Left ventricle myocardium inferior (tissue), 1 donor: ENCODE measurements around the gene KIRREL3. TPM values are rescaled to one million over a fixed set of nuclear protein-coding genes. Genes with fewer than 3 reads are reported as not detected.

Experiments
- DNase-seq: peaks from one replicate; pipeline ENCODE4 v3.0.0-alpha.2; 2020
- H3K27ac ChIP-seq: fragments of 200-600 bp; replicated peaks from 2 replicates; pipeline ENCODE4 v1.8.0; 2021
- H3K27me3 ChIP-seq: fragments of 200-600 bp; 2 replicates; pipeline ENCODE4 v1.8.0; 2021; ENCODE audit warnings: low read depth
- H3K36me3 ChIP-seq: fragments of 200-600 bp; 2 replicates; pipeline ENCODE4 v1.8.0; 2021
- H3K4me1 ChIP-seq: fragments of 200-600 bp; 2 replicates; pipeline ENCODE4 v1.8.0; 2021
- H3K4me3 ChIP-seq: fragments of 200-600 bp; 2 replicates; pipeline ENCODE4 v1.8.0; 2021; ENCODE audit warnings: mild to moderate bottlenecking, moderate library complexity
- H3K9me3 ChIP-seq: fragments of 200-600 bp; replicated peaks from 2 replicates; pipeline ENCODE4 v1.8.0; 2021
- CTCF ChIP-seq: fragments of 200-600 bp; IDR thresholded peaks from 2 replicates; pipeline ENCODE4 v1.8.0; 2021; ENCODE audit warnings: antibody characterized with exemption, mild to moderate bottlenecking, borderline replicate concordance
- intact Hi-C: fragments of 100-400 bp; cut with micrococcal nuclease; formaldehyde crosslinking; loops from one replicate; pipeline ENCODE4 v1.11.0; 2022
- total RNA-seq: library from RNA; stranded (reverse); fragmentation: NEBNext Ultra II Directional; extraction: Animal tissue kit (Norgen Biotek cat#: 25700); gene quantifications from one replicate; pipeline ENCODE4 v1.2.1, GENCODE V29; 2021
- donor health status: DM: no; HTN: yes; CAD: no; lungs with severe emphysema.

The KIRREL3 gene
- total RNA-seq, 1 donor from 2014 or later, result 0.74 TPM

GRCh38 chr11:126669416-126669815 lies 331.2 kb downstream of the KIRREL3 start:
- Histone ChIP-seq H3K4me1 (no peaks in the 10 kb centered on the region), H3K4me3 (no peak overlapping the region), H3K9me3 (no peaks in the 10 kb centered on the region), H3K36me3 (no peaks in the 10 kb centered on the region), H3K27ac (no peak overlapping the region), H3K27me3 (peaks cover 61% of the 10 kb centered on the region)
- TF ChIP-seq CTCF, result no peak
- DNase-seq, result no peak
- intact Hi-C loops, result no loop called here

DNA sequence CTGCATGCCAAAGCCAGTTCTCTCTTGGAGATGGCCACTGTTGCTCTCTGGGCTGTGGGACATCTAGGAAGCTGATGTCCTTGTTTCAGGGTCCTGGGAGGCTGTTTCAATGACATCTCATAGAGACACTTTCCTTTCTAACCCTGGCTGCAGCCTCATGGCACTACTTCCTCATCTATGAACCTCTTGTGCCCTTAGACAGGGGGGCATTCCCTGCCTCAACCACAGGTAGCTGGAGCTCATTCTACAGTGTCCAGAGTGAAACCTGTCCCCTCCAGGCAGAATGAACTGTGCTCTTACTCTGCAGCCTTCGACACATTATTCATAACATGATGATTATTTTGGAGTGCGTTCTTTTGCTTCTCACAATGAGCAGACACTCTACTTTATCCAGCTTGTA lies 335.9 kb downstream of the KIRREL3 start:
- no peak for TF ChIP-seq CTCF
- peaks cover 58% of the 10 kb centered on the region for H3K27me3 ChIP-seq
- no peak overlapping the region for H3K27ac ChIP-seq
- H3K36me3 ChIP-seq, result no peaks in the 10 kb centered on the region
- H3K4me3 ChIP-seq, result no peak overlapping the region
- no peaks in the 10 kb centered on the region for H3K4me1 ChIP-seq
- no peaks in the 10 kb centered on the region for H3K9me3 ChIP-seq
- DNase-seq, result no peak
- intact Hi-C loops, result no loop called here

- no peaks in the 10 kb centered on the region for H3K36me3 ChIP-seq
- peaks cover 58% of the 10 kb centered on the region for H3K27me3 ChIP-seq
- DNase-seq, result no peak
- intact Hi-C loops, result no loop called here
- H3K4me3 ChIP-seq, result no peak overlapping the region
- no peak for TF ChIP-seq CTCF
- no peaks in the 10 kb centered on the region for H3K9me3 ChIP-seq
- H3K27ac ChIP-seq, result no peak overlapping the region
- H3K4me1 ChIP-seq, result no peaks in the 10 kb centered on the region
These were observed 336.6 kb downstream of the KIRREL3 start for GRCh38 chr11:126663749-126664592.

GRCh38 chr11:126662035-126662790 lies 338.4 kb downstream of the KIRREL3 start:
- Histone ChIP-seq H3K4me3 (no peak overlapping the region), H3K9me3 (no peaks in the 10 kb centered on the region), H3K27ac (no peak overlapping the region), H3K36me3 (no peaks in the 10 kb centered on the region), H3K4me1 (no peaks in the 10 kb centered on the region), H3K27me3 (peaks cover 53% of the 10 kb centered on the region)
- no peak for DNase-seq
- TF ChIP-seq CTCF, result no peak
- intact Hi-C loops, result no loop called here

DNA sequence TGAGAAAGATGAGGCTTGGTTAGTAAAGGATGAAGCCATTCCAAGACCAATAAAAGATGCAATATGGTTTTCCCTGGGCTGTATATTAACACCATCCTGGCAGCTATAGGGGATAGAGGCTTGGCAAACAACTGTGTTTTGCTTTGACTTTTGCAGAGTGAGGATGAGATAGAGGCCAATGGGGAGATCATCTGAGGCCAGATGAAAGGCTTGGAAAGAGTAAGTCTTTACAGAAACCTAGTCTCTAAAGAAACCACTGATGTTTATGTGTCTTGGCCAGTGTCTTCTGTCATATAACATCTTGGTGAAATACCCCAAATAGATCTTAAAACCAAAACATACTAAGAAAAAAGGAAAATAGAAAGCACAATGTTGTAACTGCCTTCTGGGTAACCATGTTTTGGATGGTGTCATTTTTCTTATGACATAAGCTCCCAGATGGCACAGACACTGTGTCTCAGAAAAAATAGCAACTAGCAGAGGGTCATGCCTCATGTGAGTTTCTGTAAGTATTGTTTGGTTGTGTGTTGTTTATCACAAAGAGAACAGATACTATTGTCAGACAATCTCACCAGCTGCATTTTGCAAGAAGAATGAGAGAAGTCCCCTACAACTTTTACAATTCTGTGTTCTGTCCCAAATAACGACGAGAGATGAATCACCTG lies 339.7 kb downstream of the KIRREL3 start:
- Histone ChIP-seq H3K9me3 (no peaks in the 10 kb centered on the region), H3K4me1 (no peaks in the 10 kb centered on the region), H3K36me3 (no peaks in the 10 kb centered on the region), H3K27ac (no peak overlapping the region), H3K4me3 (no peak overlapping the region), H3K27me3 (peaks cover 47% of the 10 kb centered on the region)
- TF ChIP-seq CTCF, result no peak
- intact Hi-C loops, result no loop called here
- no peak for DNase-seq
